AG04450 (cell line): ENCODE data around the gene SPAG7. TPM values are rescaled to one million over a fixed set of nuclear protein-coding genes. Genes with fewer than 3 reads are reported as not detected.

ENCODE experiments used
- CTCF ChIA-PET: fragments of 300-600, 350-600 bp; formaldehyde crosslinking; extraction: SDS; loops from one replicate; lab custom pipeline; 2022; ENCODE audit warnings: antibody characterized with exemption, inconsistent platforms; lab: Charles Lee
- POLR2A ChIA-PET: fragments of 350-600 bp; formaldehyde crosslinking; extraction: SDS; loops from one replicate; lab custom pipeline; 2021; ENCODE audit warnings: antibody characterized with exemption, inconsistent platforms; lab: Yijun Ruan, JAX
- DNase-seq: peaks from one replicate; pipeline ENCODE4 v3.0.0-alpha.2; 2011; ENCODE audit warnings: low read depth, low spot score
- H3K27ac ChIP-seq: one replicate; pipeline ENCODE4 v1.5.1; 2012; ENCODE audit warnings: low read depth, low read length, control low read depth
- H3K27me3 ChIP-seq: one replicate; pipeline ENCODE4 v1.6.0; 2012; ENCODE audit warnings: low read length; ENCODE audit not compliant: control insufficient read depth, insufficient read depth
- H3K4me3 ChIP-seq: 2 replicates; pipeline ENCODE4 v1.5.1; 2011; ENCODE audit warnings: mild to moderate bottlenecking, low read depth, low read length, control low read depth
- H3K9me3 ChIP-seq: 2 replicates; pipeline ENCODE4 v1.5.1; 2012; ENCODE audit warnings: low read length; ENCODE audit not compliant: control insufficient read depth, insufficient read depth
- polyA plus RNA-seq: library from polyadenylated mRNA; depleted of rRNA; stranded (reverse); fragments of >200 nt; gene quantifications from 2 replicates; pipeline ENCODE4 v1.2.3, GENCODE V29; 2011
- TF ChIP-seq, protein P1 (sequence below): IDR thresholded peaks from 2 replicates; pipeline ENCODE4 v1.5.1; 2011; ENCODE audit warnings: low read depth, low read length, control low read depth, inconsistent platforms

Gene SPAG7
- polyA plus RNA-seq, 1 experiment: 71.1 TPM

DNA sequence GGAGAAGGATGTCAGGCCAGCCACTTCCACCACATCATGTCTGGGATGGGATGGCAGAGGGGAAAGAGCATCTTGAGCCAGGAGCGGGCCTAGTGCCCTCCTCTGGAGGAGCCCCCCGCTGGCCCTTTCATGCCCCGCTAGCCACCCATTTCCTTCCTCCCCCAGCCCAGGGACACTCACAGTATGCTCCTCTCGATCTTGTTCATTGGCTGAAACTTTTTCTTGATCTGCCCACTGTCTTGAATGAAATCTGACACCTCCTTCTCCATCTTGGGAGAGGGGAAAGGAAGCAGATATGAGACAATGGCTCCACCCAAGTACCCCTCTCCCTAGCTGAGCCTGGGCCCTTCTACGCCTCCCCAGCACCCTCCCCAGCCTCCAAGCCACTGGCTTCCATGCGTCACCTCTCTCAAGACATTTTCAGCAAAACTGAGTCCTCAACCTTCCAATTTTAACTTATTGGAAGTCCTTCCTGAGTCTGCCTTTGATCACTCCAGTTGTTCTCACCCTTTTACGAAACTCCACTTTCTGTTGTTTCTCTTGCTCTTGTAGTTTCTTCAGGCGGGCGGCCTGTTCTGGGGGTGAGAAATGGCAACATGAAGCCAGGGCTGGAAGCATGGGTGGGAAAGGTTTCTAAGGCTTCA is 7.2 kb downstream of the SPAG7 start:
- CTCF ChIA-PET: no interaction called here
- POLR2A ChIA-PET: interaction anchor here (0.6 to 1.0 kb wide), 2 partner anchors 8 to 37 kb away, joined by 4 to 10 read pairs; no protein-coding TSS in a partner anchor
- Histone ChIP-seq H3K27me3 (no peaks in the 10 kb centered on the region), H3K27ac (no peak overlapping the region), H3K4me3 (no peak overlapping the region), H3K9me3 (no peaks in the 10 kb centered on the region; the same call in 1 of the 2 replicates)
- DNase-seq: no peak
- TF ChIP-seq, protein P1, sequence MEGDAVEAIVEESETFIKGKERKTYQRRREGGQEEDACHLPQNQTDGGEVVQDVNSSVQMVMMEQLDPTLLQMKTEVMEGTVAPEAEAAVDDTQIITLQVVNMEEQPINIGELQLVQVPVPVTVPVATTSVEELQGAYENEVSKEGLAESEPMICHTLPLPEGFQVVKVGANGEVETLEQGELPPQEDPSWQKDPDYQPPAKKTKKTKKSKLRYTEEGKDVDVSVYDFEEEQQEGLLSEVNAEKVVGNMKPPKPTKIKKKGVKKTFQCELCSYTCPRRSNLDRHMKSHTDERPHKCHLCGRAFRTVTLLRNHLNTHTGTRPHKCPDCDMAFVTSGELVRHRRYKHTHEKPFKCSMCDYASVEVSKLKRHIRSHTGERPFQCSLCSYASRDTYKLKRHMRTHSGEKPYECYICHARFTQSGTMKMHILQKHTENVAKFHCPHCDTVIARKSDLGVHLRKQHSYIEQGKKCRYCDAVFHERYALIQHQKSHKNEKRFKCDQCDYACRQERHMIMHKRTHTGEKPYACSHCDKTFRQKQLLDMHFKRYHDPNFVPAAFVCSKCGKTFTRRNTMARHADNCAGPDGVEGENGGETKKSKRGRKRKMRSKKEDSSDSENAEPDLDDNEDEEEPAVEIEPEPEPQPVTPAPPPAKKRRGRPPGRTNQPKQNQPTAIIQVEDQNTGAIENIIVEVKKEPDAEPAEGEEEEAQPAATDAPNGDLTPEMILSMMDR: no peak

DNA sequence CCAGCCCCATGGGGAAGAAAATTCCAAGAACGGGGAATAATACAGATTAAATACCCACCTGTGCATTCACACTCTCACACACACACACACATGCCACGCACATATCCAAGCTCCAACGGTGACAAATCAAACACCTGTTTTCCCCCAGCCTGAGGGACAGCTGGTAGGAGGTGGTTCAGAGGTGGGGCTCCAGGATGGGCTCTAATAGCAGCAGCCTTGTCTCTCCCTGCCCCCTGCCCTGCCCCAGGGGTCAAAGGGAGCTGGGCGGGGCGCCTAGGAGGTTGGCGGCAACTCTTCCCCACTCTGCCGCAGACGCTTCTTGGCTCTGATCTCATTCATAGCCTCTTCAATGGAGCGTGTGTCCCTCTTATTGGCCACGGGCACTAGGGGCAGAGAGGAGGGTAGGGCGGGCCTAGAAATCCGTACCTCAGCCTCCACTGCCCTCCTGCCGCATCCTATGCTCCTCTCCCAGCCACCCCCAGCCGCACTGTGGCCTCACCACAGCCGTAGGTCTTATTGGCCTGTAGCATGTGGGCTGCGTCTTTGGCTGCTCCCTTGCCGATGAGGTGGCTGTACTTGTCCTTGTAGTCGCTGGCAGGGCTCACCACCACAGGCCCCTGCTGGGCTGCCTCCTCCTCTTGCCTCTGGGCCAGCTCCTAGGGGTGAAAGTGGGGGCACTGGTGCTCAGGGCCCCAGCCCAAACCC is 8.2 kb downstream of the SPAG7 start:
- POLR2A ChIA-PET: no interaction called here
- Histone ChIP-seq H3K27me3 (no peaks in the 10 kb centered on the region), H3K4me3 (no peak overlapping the region), H3K27ac (no peak overlapping the region), H3K9me3 (no peaks in the 10 kb centered on the region)
- CTCF ChIA-PET: no interaction called here
- TF ChIP-seq, protein P1: no peak
- DNase-seq: no peak

- Histone ChIP-seq H3K9me3 (no peaks in the 10 kb centered on the region), H3K27me3 (no peaks in the 10 kb centered on the region), H3K27ac (no peak overlapping the region), H3K4me3 (no peak overlapping the region)
- ChIA-PET CTCF (interaction anchor here (0.8 kb wide), 1 partner anchor 15 kb away, joined by 3 read pairs; no protein-coding TSS in a partner anchor), POLR2A (interaction anchor here (2.1 kb wide), 1 partner anchor 8 kb away, joined by 25 read pairs; no protein-coding TSS in a partner anchor)
- no peak for DNase-seq
- TF ChIP-seq, protein P1: no peak
Observed at GRCh38 chr17:4958102-4958501, 9.5 kb downstream of the SPAG7 start.

GRCh38 chr17:4956493-4957061 is 11.0 kb downstream of the SPAG7 start:
- POLR2A ChIA-PET: interaction anchor here (2.1 kb wide), 1 partner anchor 10 kb away, joined by 25 read pairs; no protein-coding TSS in a partner anchor
- H3K9me3 ChIP-seq: no peaks in the 10 kb centered on the region
- H3K27ac ChIP-seq: no peak overlapping the region
- DNase-seq: no peak
- TF ChIP-seq, protein P1: peak; percentile 6; the same call in 1 of the 2 replicates
- no peak overlapping the region for H3K4me3 ChIP-seq
- CTCF ChIA-PET: no interaction called here
- H3K27me3 ChIP-seq: no peaks in the 10 kb centered on the region
